Smooth muscle cell (in vitro differentiated cells): ENCODE data around the gene C19orf53. TPM values are rescaled to one million over a fixed set of nuclear protein-coding genes. Genes with fewer than 3 reads are reported as not detected.

Source experiments
- DNase-seq: peaks from one replicate; lab custom pipeline; 2025; ENCODE audit not compliant: unreplicated experiment; lab: John Stamatoyannopoulos, UW
- H2AFZ ChIP-seq: fragments of 200-600 bp; sonication (generic); 2 replicates; pipeline ENCODE4 v1.6.0; 2016; ENCODE audit warnings: antibody characterized with exemption, low read depth, mild to moderate bottlenecking
- H3F3A ChIP-seq: fragments of 200-600 bp; sonication (generic); 2 replicates; pipeline ENCODE4 v1.6.0; 2017; ENCODE audit warnings: antibody characterized with exemption, low read depth
- H3K27ac ChIP-seq: fragments of 200-600 bp; sonication (generic); 2 replicates; pipeline ENCODE4 v1.5.1; 2016; ENCODE audit warnings: low read depth, mild to moderate bottlenecking
- H3K27me3 ChIP-seq: fragments of 200-600 bp; sonication (generic); 2 replicates; pipeline ENCODE4 v1.6.1; 2016; ENCODE audit warnings: low read depth, mild to moderate bottlenecking
- H3K36me3 ChIP-seq: fragments of 200-600 bp; sonication (generic); 2 replicates; pipeline ENCODE4 v1.5.1; 2016; ENCODE audit warnings: low read depth
- H3K4me1 ChIP-seq: fragments of 200-600 bp; sonication (generic); 2 replicates; pipeline ENCODE4 v1.5.1; 2016; ENCODE audit warnings: low read depth
- H3K4me2 ChIP-seq: fragments of 200-600 bp; sonication (generic); 2 replicates; pipeline ENCODE4 v1.6.0; 2016; ENCODE audit warnings: mild to moderate bottlenecking
- H3K4me3 ChIP-seq: fragments of 200-600 bp; sonication (generic); 2 replicates; pipeline ENCODE4 v1.5.1; 2016; ENCODE audit warnings: mild to moderate bottlenecking
- H3K79me2 ChIP-seq: fragments of 200-600 bp; sonication (generic); 2 replicates; pipeline ENCODE4 v1.6.0; 2016; ENCODE audit warnings: low read depth, mild to moderate bottlenecking
- H3K9ac ChIP-seq: fragments of 200-600 bp; sonication (generic); 2 replicates; pipeline ENCODE4 v1.6.0; 2016; ENCODE audit warnings: low read depth
- H3K9me3 ChIP-seq: fragments of 200-600 bp; sonication (generic); replicated peaks from 2 replicates; pipeline ENCODE4 v1.5.1; 2016; ENCODE audit warnings: low read depth
- H4K20me1 ChIP-seq: fragments of 200-600 bp; sonication (generic); 2 replicates; pipeline ENCODE4 v1.6.0; 2016; ENCODE audit warnings: low read depth
- CTCF ChIP-seq: fragments of 200-600 bp; sonication (generic); IDR thresholded peaks from 2 replicates; pipeline ENCODE4 v1.5.1; 2017; ENCODE audit warnings: borderline replicate concordance, mild to moderate bottlenecking, antibody characterized with exemption; ENCODE audit not compliant: insufficient read depth, poor library complexity, severe bottlenecking
- WGBS: methylation state at CpG from one replicate; pipeline ENCODE4 v1.1.7; 2016; ENCODE audit warnings: low lambda C conversion rate; 5-methylcytosine and 5-hydroxymethylcytosine counted together
- polyA plus RNA-seq: library from polyadenylated mRNA; unstranded; fragments of >200 nt; fragmentation: Nextera tagmentation; extraction: Ambion mirVana; gene quantifications from 2 replicates; pipeline ENCODE4 v1.2.1, GENCODE V29; 2016
- total RNA-seq: library from RNA; depleted of rRNA; stranded (reverse); fragments of >200 nt; gene quantifications from 2 replicates; pipeline ENCODE4 v1.2.3, GENCODE V29; 2014

C19orf53 gene
- total and polyA plus RNA-seq, 2 experiments from 2014 or later, result 192 to 298 TPM

GRCh38 chr19:13821292-13821691 is 47.0 kb downstream of the C19orf53 start:
- WGBS, result 95% methylated on average over 2 of the region's 2 CpGs
- Histone ChIP-seq H3K79me2 (no peaks in the 10 kb centered on the region), H3F3A (no peaks in the 10 kb centered on the region), H2AFZ (no peak overlapping the region), H3K36me3 (no peaks in the 10 kb centered on the region), H4K20me1 (peaks cover 29% of the 10 kb centered on the region), H3K4me3 (no peak overlapping the region), H3K4me2 (no peak overlapping the region), H3K27me3 (no peaks in the 10 kb centered on the region), H3K9ac (no peak overlapping the region), H3K9me3 (no peaks in the 10 kb centered on the region), H3K4me1 (peaks cover 4% of the 10 kb centered on the region), H3K27ac (no peak overlapping the region)
- no peak for DNase-seq
- no peak for TF ChIP-seq CTCF

- Histone ChIP-seq H3K4me3 (no peak overlapping the region), H3F3A (no peaks in the 10 kb centered on the region), H3K36me3 (no peaks in the 10 kb centered on the region), H4K20me1 (peaks cover 46% of the 10 kb centered on the region), H3K27ac (no peak overlapping the region), H3K79me2 (no peaks in the 10 kb centered on the region), H3K9me3 (no peaks in the 10 kb centered on the region), H3K27me3 (no peaks in the 10 kb centered on the region), H2AFZ (no peak overlapping the region), H3K9ac (no peak overlapping the region), H3K4me1 (no peaks in the 10 kb centered on the region), H3K4me2 (no peak overlapping the region)
- no peak for TF ChIP-seq CTCF
- no peak for DNase-seq
- 95% methylated on average over 8 of the region's 8 CpGs for WGBS
Measured at GRCh38 chr19:13823256-13823655, 49.0 kb downstream of the C19orf53 start.

- Histone ChIP-seq H2AFZ (no peak overlapping the region), H3K27ac (no peak overlapping the region), H3K4me3 (no peak overlapping the region), H3K9ac (no peak overlapping the region), H3K36me3 (no peaks in the 10 kb centered on the region), H3K4me1 (no peaks in the 10 kb centered on the region), H3F3A (no peaks in the 10 kb centered on the region), H3K27me3 (no peaks in the 10 kb centered on the region), H3K4me2 (no peak overlapping the region), H3K79me2 (no peaks in the 10 kb centered on the region), H3K9me3 (no peaks in the 10 kb centered on the region), H4K20me1 (peaks cover 53% of the 10 kb centered on the region)
- WGBS, result 83% methylated on average over 2 of the region's 2 CpGs
- TF ChIP-seq CTCF, result no peak
- DNase-seq, result no peak
Measured at GRCh38 chr19:13823901-13824300, 49.6 kb downstream of the C19orf53 start.

- Histone ChIP-seq H3F3A (no peaks in the 10 kb centered on the region), H3K4me3 (no peak overlapping the region), H3K4me1 (no peaks in the 10 kb centered on the region), H3K27me3 (no peaks in the 10 kb centered on the region), H3K9me3 (no peaks in the 10 kb centered on the region), H3K36me3 (no peaks in the 10 kb centered on the region), H3K27ac (no peak overlapping the region), H3K79me2 (no peaks in the 10 kb centered on the region), H2AFZ (no peak overlapping the region), H4K20me1 (peaks cover 61% of the 10 kb centered on the region), H3K9ac (no peak overlapping the region), H3K4me2 (no peak overlapping the region)
- TF ChIP-seq CTCF, result no peak
- no peak for DNase-seq
Measured at GRCh38 chr19:13824703-13825102, 50.4 kb downstream of the C19orf53 start.
